NK-92 (cell line): ENCODE measurements around the gene EMC10.

Experiments used
- DNase-seq: peaks from one replicate; lab custom pipeline; 2025; ENCODE audit not compliant: unreplicated experiment; lab: John Stamatoyannopoulos, UW

EMC10 gene

DNA sequence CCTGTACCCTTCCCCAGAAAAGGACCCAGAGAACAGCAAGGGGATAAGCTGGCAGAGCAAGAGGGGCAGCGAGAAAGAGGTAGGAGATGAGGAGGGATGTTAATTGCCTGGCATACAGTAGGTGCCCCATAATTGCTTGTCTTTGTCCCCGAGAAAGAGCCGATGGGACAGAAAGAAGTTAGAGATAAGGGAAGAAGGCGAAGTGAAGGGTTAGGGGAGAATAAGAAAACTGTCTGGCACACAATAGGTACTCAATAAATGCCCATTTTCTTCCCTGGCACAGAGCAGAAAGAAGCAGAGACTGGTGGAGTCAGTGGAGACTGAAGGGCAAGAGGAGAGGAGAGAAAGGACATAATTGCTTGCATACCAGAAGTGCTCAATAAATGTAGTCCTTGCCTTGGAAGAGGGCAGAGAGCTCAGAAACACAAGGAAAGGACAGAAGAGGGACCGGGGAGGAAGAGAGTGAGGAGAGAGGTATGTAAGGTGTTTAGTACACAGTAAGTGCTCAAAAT, 18.8 kb downstream of the EMC10 start:
- no peak for DNase-seq

DNA sequence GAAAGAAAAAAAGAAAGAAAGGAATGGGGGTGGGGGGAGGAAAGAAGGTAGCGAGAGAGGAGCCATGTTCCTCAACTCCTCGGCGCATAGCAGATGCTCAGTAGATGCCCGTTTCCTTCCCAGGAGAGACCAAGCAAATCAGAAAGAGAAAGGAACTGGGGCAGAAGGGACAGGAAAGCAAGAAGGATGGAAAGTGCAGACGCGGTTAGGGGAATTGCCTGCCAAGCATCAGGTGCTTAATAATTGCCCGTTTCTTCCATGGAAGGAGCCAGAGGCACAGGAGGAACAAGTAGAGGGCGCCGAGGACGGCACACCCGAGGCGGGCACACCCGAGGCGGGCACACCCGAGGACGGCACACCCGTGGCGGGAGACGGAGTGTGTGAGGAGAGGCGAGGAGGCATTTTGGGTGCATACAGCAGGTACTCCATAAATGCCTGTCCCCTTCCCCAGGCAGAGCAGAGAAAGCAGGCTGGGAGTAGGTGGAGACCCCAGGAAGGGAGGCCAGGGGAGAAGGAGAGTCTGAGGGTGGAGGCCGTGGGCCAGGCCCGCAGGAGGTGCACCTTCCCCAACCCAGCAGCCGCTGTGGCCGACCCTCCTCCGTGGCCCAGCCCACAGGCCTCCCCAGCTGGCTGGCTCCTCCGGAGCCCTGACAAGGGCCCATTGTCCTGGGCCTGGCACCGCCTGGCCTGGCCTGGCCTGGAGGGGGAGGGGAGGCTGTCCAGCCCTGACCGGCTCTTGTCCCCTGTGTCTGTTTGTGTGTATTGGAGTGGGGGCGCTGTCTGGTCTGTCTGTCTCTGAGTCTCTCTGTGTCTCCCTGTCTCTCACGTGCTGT, 20.1 kb downstream of the EMC10 start:
- no peak for DNase-seq

DNA sequence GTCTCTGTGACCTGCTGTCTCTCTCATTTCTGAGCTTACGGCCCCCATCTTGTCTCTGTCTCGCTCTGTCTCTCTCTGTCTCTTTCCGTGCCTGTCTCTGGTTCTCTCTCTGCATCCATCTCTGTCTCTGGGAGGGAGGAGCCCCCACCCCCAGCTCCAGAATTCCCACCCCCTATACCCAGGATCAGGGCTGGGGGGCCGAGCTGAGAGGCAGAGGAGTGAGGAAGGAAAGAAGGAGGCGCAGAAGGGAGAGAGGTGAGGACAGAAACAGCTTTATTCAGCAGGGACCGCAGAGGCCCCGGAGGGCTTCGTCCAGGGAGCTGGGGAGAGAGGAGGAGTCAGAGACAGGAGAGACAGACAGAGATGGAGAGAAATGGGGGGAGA, 20.7 kb downstream of the EMC10 start:
- no peak for DNase-seq

DNA sequence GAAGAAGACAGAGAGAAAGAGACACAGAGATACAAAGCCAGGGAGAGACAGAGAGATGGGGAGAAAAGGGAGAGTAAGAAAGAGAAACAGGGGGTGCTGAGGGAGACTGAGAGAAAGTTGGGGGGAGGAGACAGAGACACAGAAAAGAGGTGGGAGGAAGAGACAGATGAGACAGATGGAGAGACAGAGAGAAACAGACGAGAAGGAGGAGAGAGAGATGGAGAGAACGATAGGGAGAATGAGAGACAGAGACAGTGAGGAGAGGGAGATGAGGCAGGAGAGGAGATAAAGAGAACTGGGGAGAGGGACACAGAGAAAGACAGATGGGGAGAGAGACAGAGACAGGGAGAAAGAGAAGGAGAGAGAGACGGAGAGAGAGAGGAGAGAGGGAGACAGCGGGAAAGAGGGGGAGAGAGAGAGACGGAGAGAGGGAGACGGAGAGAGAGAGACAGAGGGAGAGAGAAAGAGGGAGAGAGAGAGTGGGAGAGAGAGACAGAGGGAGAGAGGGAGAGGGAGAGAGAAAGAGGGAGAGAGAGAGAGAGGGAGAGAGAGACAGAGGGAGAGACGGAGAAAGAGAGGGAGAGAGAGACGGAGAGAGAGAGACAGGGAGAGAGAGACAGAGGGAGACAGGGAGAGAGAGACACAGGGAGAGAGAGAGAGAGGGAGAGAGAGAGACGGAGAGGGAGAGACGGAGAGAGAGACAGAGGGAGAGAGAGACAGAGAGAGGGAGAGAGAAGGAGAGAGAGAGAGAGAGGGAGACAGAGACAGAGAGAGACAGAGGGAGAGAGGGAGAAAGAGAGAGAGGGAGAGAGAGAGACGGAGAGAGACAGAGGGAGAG, 22.1 kb downstream of the EMC10 start:
- no peak for DNase-seq

DNA sequence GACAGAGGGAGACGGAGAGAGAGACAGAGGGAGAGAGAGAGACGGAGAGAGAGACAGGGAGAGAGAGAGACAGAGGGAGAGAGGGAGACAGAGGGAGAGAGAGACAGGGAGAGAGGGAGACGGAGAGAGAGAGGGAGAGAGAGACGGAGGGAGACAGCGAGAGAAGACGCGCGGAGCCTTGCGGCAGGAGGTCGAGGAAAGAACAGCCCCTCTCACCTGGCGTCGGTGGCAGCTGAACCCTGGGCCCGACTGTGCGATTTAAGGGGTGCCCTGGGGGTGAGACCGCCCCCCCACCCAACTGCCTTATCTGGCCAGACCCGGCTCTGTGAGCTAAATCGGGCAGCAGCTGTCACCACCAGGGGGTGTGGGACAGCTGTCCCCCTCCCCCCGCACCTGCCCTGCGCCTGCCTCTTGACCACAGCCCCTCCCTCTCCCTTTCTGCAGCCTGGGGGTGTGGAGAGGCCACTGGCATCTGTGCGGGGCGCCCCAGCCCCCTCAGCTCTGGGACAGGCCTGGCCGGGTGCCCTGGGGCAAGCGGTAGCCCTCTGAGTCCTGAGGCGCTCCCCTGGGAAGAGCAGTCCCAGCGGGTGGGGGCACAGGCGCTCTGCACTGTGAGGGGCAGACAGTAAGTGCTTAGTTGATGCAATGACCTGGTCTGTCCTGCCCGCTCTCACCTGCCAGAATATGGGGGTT, 23.9 kb downstream of the EMC10 start:
- no peak for DNase-seq

DNA sequence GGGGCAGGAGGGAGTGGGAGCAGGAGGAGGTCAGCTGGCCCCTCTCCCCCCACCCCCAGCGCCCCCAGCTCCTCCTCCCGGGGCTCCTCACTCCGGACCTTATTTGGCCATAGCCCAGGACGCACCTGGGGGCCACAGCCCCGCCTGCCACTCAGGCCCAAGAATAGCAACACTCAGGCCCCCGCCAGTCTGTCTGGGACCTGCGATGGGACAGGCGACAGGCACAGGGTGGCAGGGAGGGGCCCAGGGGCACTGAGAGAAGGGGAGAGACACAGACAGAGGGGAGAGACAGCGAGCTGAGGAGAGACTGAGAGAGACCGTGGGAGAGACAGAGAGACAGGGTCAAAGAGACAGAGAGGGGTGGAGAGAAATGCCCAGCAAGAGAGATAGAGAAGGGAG, 24.4 kb downstream of the EMC10 start:
- no peak for DNase-seq

DNA sequence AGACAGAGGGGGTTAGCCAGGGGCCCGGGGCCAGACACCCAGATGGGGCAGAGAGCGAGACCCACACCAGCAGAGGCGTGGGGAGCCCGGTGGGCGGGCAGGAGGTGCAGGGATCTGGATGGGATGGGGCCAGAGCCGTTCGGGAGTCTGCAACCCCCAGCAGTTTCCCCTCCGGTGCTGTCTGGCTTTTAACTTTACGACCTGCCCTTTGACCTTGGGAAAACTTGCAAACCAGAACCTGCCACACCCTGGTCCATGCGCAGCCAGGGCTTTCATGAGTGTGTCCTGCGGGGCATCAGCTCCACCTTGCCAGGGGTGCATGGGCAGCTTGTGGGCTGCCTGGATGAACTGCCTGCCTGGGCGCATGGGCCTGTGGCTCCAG, 24.9 kb downstream of the EMC10 start:
- DNase-seq = no peak

DNA sequence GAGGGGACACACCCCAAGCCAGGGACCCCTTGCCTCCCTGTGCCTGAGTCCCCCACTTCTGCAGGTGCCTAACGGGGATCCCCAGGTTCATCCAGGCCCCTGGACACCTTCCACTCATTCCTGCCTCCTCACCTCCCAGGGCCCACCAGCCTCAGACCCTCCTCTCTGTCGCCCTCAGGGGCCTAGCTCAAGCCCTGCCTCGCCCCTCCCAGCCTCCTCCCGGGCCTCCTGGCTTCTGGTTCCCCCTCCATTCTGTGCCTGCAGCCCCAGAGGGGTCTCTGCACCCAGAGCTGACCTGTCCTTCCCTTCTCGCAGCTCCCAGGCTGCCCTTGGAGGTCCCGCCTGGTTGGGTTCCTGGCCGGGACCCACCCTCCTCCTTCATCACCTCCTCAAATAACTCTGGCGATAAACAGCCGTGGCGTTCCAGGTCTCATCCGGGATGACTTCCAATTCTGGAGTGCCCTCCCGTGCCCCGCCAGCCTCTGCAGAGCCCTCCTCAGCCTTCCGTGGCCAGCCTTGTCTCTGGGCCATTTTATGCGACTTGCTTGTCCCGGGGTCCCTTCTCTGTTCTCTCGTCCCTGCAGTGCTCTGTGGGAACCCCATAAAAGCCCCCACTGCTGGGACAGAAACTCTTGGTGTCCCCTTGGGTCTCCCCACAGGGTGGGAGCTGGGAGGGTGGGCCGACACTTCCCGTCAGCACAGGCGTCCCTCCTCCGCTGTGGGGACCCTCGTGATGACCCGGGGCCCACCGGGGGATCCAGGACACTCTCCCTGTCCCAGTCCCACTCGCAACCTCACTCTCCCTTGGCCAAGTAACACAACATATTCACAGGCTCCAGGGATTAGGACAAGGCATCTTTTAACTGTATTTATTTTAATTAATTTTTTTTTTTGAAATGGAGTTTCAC, 25.5 kb downstream of the EMC10 start:
- DNase-seq = no peak

DNA sequence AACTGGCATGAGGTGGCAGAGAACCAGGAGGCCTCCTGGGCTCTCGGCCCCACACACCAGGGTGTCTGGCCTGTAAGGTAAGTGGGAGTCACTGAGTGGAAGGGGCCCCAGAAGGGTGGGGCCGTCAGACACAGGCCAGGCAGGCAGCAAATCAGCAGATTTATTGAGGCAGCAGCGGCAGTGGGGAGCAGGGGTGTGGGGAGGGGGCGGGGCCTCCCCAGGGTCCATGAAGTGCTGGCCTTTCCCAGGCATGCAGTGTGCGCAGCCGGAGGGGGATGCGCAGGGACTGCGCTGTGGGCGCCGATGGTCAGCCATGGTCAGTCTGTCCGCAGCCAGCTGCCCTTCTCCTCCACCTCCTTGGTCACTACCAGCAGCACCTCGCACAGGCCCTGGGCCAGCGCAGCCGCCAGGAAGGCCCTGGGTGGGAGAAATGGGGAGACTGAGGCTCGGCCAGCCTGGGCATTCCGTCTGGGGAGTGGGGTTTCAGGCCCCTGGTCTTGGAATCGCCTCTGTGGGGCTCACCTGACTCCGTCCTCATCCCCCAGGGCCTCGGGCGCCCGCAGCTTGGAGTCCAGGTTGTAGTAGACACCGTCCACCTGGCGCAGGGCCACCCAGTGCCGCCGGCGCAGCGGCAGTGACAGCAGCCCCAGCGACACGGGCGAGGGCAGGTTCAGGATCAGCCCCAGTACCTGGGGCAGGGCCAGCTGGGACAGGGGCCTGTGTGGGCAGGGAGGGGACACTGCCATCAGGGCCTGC, 29.7 kb downstream of the EMC10 start:
- no peak for DNase-seq

DNA sequence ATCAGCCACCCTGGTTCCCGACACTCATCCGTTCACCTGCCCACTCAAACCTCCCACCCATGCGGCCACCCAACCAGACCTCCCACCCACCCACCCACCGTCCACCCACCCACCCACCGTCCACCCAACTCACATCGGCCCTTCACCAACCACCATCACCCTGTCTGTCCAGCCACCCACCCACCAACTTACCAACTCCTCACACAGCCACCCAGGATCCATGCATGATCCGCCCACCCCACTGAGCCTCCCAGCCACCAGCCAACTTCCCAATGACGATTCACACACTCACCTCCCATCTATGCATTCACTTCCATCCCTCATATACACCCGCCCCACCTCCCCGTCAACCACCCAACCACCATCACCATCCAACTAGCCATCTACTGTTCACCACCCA, 30.4 kb downstream of the EMC10 start:
- DNase-seq = no peak

DNA sequence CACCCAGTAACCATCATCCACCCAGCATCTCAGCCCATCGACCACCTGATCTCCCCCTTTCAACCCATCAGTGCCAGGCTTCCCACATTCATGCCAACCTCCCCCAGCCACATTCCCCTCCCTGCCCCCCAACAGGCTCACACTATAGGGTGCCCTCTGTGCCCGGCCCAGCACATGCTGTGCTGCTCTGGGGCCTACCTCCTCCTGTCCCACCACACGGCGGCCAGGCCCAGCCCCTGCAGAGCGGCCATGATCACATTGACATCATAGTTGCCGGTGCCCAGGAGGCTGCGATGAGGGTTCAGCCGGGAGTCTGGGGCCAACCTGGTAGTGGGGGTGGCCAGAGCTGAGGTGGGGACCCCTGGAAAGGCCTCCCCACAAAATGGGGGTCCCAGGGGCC, 31.1 kb downstream of the EMC10 start:
- no peak for DNase-seq

DNA sequence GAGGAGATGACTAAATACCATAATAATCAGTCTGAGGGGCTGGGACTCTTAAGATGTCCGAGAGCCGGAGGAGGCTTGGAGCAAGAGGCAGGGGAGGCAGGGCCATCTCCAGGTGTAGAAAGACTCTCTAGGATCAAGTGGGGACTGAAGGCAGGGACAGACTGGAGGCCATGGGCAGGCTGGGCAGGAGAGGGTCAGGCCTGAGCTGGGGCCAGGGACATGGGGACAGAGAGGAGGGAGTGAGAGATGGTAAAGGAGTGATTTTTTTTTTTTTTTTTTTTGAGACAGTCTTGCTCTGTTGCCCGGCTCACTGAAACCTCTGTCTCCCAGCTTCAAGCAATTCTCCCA, 32.5 kb downstream of the EMC10 start:
- DNase-seq = no peak

DNA sequence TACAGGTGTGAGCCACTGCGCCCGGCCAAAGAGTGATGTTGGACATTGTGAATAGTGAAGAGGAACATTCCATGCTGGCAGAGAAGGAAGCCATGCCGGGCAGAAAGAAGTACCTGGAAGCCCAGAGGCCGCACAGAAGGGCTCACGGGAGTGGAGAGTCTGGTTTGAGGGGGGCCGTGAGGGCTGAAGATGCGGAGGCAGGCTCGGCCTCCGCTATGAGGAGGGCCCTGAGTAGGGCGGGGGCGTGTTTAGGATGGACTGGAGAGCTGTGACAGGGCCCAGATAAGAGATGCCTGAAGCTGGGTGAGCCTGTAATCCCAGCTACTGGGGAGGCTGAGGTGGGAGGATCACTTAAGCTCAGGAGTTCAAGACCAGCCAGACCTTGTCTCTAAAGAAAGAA, 33.1 kb downstream of the EMC10 start:
- DNase-seq = no peak

DNA sequence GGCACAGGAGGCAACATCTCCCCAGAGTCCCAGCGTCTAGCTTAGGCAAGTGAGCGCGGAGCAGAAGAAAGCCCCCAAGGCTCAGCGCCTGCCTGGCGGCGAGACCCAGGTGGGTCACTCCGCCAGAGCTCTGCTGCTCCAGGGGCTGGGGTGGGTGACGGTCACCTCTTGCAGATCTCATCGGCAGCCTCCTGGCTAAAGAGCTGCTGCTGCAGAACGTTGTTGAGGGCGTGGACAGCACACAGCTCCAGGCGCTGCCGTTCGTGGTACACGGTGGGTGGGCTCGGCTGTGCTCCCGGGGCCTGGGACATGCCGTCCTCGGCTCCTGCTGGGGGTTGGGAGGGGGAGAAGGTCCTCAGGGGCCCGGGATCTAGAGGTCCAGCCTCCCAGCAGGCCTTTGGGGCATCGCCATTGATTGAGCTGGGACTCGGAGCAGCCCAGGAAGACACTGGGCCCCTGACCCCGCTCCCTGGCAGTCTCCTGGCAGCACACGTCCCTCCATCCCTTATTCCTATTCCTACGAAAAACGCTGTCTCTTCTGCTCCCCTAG, 33.9 kb downstream of the EMC10 start:
- no peak for DNase-seq

DNA sequence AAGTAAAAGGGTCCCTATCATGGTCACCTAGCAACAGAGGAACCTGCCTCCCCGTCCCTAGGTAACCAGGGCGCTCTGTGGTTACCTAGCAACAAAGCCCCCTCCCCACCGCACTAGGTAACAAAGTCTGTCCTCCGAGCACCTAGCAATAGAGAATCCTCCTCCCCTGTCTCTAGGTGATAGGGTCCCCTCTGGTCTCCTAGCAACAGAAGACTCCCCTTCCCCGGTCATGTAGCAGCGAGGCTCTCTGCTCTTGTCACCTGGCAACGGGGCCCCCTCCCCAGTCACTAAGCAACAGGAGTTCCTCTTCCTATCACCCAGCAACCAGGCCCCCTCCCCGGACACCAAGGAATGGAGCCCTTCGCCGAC, 34.4 kb downstream of the EMC10 start:
- DNase-seq = no peak

DNA sequence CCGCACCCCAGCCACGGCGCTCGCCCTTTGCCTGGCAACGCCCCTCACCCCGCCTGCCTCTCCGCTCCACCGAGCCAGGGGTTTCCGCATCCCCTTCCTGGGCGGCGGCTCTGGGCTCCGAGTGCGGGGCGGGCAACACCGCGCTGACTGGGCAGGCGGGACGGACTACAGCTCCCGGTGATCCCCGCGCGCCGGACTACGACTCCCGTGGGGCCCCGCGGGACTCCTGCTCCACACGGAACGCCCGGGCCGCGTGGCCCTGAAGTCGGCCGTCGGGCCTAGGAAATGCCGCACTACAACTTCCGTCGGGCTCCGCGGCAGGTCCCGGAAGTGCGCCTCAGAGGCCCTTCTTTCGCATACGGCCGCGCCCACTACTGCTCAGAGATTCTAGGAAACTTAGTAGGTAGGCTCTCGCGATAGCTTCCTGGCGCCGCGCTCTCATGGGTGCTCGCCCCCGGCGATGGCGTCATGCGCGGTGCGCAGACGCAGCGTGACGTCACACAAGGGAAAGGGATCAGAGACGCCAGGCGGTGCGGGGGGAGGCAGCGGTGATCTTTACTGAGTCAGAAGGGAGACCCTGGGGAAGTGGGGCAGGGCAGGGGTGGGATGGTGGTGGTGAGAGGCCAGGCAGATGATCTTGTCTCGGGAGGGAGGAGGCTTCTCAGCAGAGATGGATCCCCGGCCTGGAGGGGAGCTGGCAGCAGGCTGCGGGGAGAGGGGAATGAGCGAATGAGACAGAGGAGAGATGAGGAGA, 34.9 kb downstream of the EMC10 start, which contains the start of gene JOSD2:
TSS of gene JOSD2 (minus strand) at position 123 of the 754 bp plus-strand sequence. CDS start 760 bp downstream, outside the sequence.
- DNase-seq = peak; percentile 84

DNA sequence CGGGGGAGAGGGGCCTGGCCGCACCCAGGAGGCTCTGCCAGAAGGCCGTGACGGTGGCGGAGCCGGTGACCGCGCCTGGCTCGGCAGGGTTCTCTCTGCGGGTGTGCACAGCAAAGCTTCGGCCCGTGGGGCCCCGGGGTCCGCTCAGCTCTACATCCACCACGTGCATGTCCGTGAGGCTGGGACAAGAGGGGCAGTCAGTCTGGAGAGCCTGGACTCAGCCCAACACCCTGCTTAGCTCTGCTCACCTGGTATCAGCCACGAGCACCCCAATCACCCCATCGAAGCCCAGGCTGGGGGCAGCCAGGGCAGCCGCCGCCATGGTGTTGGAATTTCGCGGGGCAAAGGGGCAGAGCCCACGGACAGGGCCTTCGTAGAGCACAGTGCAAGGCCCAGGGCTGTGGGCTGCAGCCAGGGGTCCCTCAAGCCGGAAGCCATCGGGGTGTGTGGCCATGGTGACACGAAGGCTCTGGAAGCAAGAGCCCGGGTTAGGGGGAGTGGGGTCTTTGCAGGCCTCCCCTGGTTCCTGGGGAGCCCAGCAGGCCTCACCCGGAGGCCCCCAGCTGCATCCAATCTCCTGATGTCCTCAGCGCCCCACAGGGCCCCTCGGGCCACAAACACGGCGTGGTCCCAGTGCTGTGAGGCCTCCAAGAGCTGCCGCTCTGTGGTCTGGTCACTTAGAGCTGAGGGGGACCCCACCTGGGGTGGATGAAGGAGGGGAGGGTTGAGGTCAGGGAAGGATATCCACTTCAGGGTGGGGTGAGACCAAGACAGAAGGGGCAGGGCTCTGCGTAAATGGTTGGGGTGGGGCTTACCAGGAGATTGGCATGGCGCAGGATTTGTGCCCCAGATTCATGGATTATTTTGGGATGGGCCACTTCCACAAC, 36.0 kb downstream of the EMC10 start:
- DNase-seq = no peak
